ENCODE data around the gene MEGF11.
A peak's percentile ranks its signal among the peaks of the same experiment; 100 is the strongest.
"Not testable (repeated sequence)": the region's sequence is repeated elsewhere in the genome, so short reads cannot be mapped to it uniquely, and the experiment has no call there.

MEGF11 gene

GRCh38 chr15:66004618-66005262, 248.8 kb downstream of the MEGF11 start:
- peak; percentile 44 for DNase-seq (ENCODE audit: low read depth)
- no peak overlapping the region for H3K4me3 ChIP-seq (ENCODE audit: low read depth, low read length)
- TF ChIP-seq CTCF (conservative IDR thresholded peaks at IDR 0.05; ENCODE audit: low read depth, low read length): no peak

GRCh38 chr15:66003129-66003528, 250.4 kb downstream of the MEGF11 start:
- DNase-seq (ENCODE audit: low read depth); H3K4me3 ChIP-seq (ENCODE audit: low read depth, low read length): not testable (repeated sequence)

- no peak for DNase-seq (ENCODE audit: low read depth)
- H3K4me3 ChIP-seq (ENCODE audit: low read depth, low read length): no peak overlapping the region
- no peak for TF ChIP-seq CTCF (conservative IDR thresholded peaks at IDR 0.05; ENCODE audit: low read depth, low read length)
Observed at GRCh38 chr15:66001717-66002426, 251.7 kb downstream of the MEGF11 start.

- no peak for DNase-seq (ENCODE audit: low read depth)
- TF ChIP-seq CTCF (conservative IDR thresholded peaks at IDR 0.05; ENCODE audit: low read depth, low read length): no peak
Observed at GRCh38 chr15:66001042-66001441, 252.5 kb downstream of the MEGF11 start.

GRCh38 chr15:65998486-65998885, 255.1 kb downstream of the MEGF11 start:
- no peak overlapping the region for H3K4me3 ChIP-seq (ENCODE audit: low read depth, low read length)
- no peak for TF ChIP-seq CTCF (conservative IDR thresholded peaks at IDR 0.05; ENCODE audit: low read depth, low read length)

More at GRCh38 chr15:66001042-66001441, 252.5 kb downstream of the MEGF11 start:
- no peak overlapping the region for H3K4me3 ChIP-seq (ENCODE audit: low read depth, low read length)

GRCh38 chr15:65996901-65997300, 256.6 kb downstream of the MEGF11 start:
- TF ChIP-seq CTCF (conservative IDR thresholded peaks at IDR 0.05; ENCODE audit: low read depth, low read length): no peak
- H3K4me3 ChIP-seq (ENCODE audit: low read depth, low read length): no peak overlapping the region
- no peak for DNase-seq (ENCODE audit: low read depth)

More at GRCh38 chr15:65998486-65998885, 255.1 kb downstream of the MEGF11 start:
- DNase-seq (ENCODE audit: low read depth): no peak

GRCh38 chr15:65994832-65995231, 258.7 kb downstream of the MEGF11 start:
- no peak for TF ChIP-seq CTCF (conservative IDR thresholded peaks at IDR 0.05; ENCODE audit: low read depth, low read length)
- no peak for DNase-seq (ENCODE audit: low read depth)
- no peak overlapping the region for H3K4me3 ChIP-seq (ENCODE audit: low read depth, low read length)

Measured in choroid plexus epithelial cell (primary cell).